Measurements from ENCODE around the gene CAV3. TPM values are rescaled to one million over a fixed set of nuclear protein-coding genes. Genes with fewer than 3 reads are reported as not detected.

Gene CAV3
- total RNA-seq, 1 donor from 2014 or later = not detected

GRCh38 chr3:8743021-8743601 lies 9.5 kb downstream of the CAV3 start:
- TF ChIP-seq CTCF (conservative IDR thresholded peaks at IDR 0.05; ENCODE audit: low read depth, low read length) = no peak
- no peak for DNase-seq (ENCODE audit: low read depth)

DNA sequence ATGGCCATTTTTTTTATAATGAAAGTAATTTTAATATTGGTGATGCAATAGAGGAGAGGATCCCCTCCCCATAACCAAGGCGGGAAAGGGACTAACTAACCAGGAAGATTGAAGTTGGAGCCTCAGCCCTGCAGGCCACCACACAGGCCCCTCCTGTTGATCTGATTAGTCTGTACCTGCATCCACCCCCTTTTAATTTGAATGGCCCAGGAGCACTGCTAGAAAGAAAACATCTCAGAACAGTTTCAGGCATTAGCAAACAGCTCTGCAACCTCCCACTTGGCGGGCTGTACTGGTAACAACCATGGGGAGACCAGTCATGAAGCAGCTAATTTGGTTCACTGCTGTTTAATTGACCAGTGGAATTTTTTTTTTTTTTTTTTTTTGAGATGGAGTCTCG lies 10.3 kb downstream of the CAV3 start:
- DNase-seq (ENCODE audit: low read depth) = no peak
- no peak for TF ChIP-seq CTCF (conservative IDR thresholded peaks at IDR 0.05; ENCODE audit: low read depth, low read length)
- H3K4me3 ChIP-seq (ENCODE audit: low read depth, low read length) = no peak overlapping the region

More at GRCh38 chr3:8743021-8743601, 9.5 kb downstream of the CAV3 start:
- no peak overlapping the region for H3K4me3 ChIP-seq (ENCODE audit: low read depth, low read length)

- no peak overlapping the region for H3K4me3 ChIP-seq (ENCODE audit: low read depth, low read length)
- TF ChIP-seq CTCF (conservative IDR thresholded peaks at IDR 0.05; ENCODE audit: low read depth, low read length) = no peak
- DNase-seq (ENCODE audit: low read depth) = no peak
Measured at GRCh38 chr3:8745619-8746370, 12.2 kb downstream of the CAV3 start.

DNA sequence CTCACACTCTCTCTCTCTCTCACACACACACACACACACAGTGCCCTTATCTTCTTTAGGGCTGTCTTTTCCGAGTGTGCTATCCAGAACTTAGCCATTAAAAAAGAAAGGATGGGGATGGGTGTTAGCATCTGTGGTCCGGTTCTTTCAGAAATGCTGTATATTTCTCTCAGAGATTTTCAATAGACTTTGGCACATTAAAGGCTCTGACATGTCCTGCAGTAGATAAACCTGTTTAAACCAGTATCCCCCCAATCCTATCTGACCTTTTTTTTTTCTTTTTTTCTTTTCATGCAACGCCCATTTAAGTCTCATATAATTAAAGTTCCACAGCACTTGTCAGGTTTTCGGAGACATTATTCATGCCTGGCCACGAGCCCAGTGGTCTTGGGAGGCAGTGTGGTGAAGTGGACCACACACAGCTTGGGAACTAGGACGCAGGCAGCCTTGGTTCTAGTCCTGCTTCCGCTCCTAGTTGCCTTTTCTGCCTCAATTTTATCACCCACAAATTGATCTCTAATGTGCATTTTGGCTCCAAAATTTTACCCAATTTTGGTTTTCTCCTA lies 13.3 kb downstream of the CAV3 start:
- no peak for DNase-seq (ENCODE audit: low read depth)
- no peak for TF ChIP-seq CTCF (conservative IDR thresholded peaks at IDR 0.05; ENCODE audit: low read depth, low read length)
- no peak overlapping the region for H3K4me3 ChIP-seq (ENCODE audit: low read depth, low read length)

DNA sequence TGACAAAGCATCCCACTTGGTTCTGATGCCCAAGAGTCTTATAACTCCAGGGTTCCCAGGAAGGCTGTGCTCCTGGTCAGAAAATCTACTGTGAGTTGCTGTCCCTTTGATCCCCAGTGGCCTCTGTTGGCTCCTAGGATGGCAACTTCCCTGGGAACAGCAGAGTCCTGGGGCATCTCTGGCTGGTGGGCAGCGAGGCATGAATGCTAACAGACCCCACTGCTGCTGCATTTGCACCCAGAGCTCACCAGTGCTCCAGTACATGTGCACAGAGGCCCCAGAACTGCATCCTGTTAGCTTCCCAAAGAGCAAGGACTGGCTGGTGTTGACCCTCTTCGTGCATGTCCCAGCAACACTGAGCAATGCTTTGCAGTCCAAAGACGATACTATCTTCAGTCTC lies 15.7 kb downstream of the CAV3 start:
- DNase-seq (ENCODE audit: low read depth) = no peak
- H3K4me3 ChIP-seq (ENCODE audit: low read depth, low read length) = no peak overlapping the region
- TF ChIP-seq CTCF (conservative IDR thresholded peaks at IDR 0.05; ENCODE audit: low read depth, low read length) = no peak

- H3K4me3 ChIP-seq (ENCODE audit: low read depth, low read length) = no peak overlapping the region
- no peak for DNase-seq (ENCODE audit: low read depth)
- TF ChIP-seq CTCF (conservative IDR thresholded peaks at IDR 0.05; ENCODE audit: low read depth, low read length) = no peak
Measured at GRCh38 chr3:8752832-8753231, 19.2 kb downstream of the CAV3 start.
